ENCODE data around the gene ANKRD53. TPM values are rescaled to one million over a fixed set of nuclear protein-coding genes. Genes with fewer than 3 reads are reported as not detected.

ANKRD53 gene
- total and polyA plus RNA-seq, 2 donors (not counting 3 experiments of a cell fraction or from before 2014, with no cell fraction given): 1.3 to 1.4 TPM

- Histone ChIP-seq H3K4me1 (ENCODE audit: control insufficient read depth, extremely low read depth, insufficient read depth, low read length) (no peaks in the 10 kb centered on the region), H3K36me3 (ENCODE audit: control insufficient read depth in 2 of 2, extremely low read depth in 1 of 2, insufficient read depth in 2 of 2, low read length in 2 of 2) (no peaks in the 10 kb centered on the region), H4K20me1 (replicated peaks; ENCODE audit: control insufficient read depth, extremely low read depth, insufficient read depth, low read length) (no peaks in the 10 kb centered on the region), H3K27ac (ENCODE audit: insufficient read depth, low read depth, low read length) (no peak overlapping the region), H3K27me3 (ENCODE audit: control insufficient read depth in 2 of 2, insufficient read depth in 2 of 2, low read length in 2 of 2) (peaks cover 0 to 11% of the 10 kb centered on the region in 2 experiments), H3K9me3 (replicated peaks; ENCODE audit: control insufficient read depth, insufficient read depth, low read length) (no peaks in the 10 kb centered on the region), H3K9me1 (replicated peaks; ENCODE audit: control insufficient read depth, extremely low read depth, insufficient read depth, low read length) (no peaks in the 10 kb centered on the region), H3K9ac (replicated peaks; ENCODE audit: extremely low read depth, insufficient read depth, low read length) (no peak overlapping the region), H3K4me2 (ENCODE audit: insufficient read depth, low read length) (no peak overlapping the region), H3K79me2 (ENCODE audit: control insufficient read depth, insufficient read depth, low read length) (no peaks in the 10 kb centered on the region), H2AFZ (ENCODE audit: low read depth, low read length) (no peak overlapping the region), H3K4me3 (replicated peaks in 1 of 3; ENCODE audit: insufficient read depth in 1 of 3, low read depth in 1 of 3, low read length in 3 of 3) (no peak overlapping the region)
- DNase-seq (ENCODE audit: low read depth, low spot score) (no peak), FAIRE-seq (no peak)
- ChIA-PET CTCF (interaction anchor here (1.2 to 4.8 kb wide), 4 partner anchors 9 to 67 kb away, joined by 3 to 29 read pairs (median 4); no protein-coding TSS in a partner anchor), POLR2A (no interaction called here)
- BruUV-seq (replicated peaks): no TSS peak
- intact Hi-C loops (cut with micrococcal nuclease): no loop called here
- TF ChIP-seq POLR2AphosphoS5 (IDR thresholded peaks at IDR 0.05; ENCODE audit: insufficient read depth, low read depth, low read length) (no peak), EZH2 (IDR thresholded peaks at IDR 0.05; ENCODE audit: borderline replicate concordance, low read depth, low read length, severe bottlenecking) (no peak), CTCF (IDR thresholded peaks at IDR 0.05; ENCODE audit: extremely low read depth in 1 of 2, insufficient read depth in 1 of 2, low read depth in 1 of 2, low read length in 2 of 2) (no peak), POLR2A (IDR thresholded peaks at IDR 0.05; ENCODE audit: low read depth, low read length) (no peak), MAX (IDR thresholded peaks at IDR 0.05; ENCODE audit: insufficient read depth, insufficient read length) (no peak), FOS (IDR thresholded peaks at IDR 0.05; ENCODE audit: borderline replicate concordance, insufficient read depth, low read length) (no peak), JUN (IDR thresholded peaks at IDR 0.05; ENCODE audit: borderline replicate concordance, insufficient read depth, insufficient read length, low read depth) (no peak), GATA2 (IDR thresholded peaks at IDR 0.05; ENCODE audit: insufficient read depth, insufficient read length, low read depth, low read length) (no peak), MYC (IDR thresholded peaks at IDR 0.05; ENCODE audit: low read depth, low read length) (no peak)
- dilution Hi-C loops (cut with MboI; ENCODE audit: extremely low pct_ligation_motif_present, low sequenced_read_pairs): no loop called here
Measured at GRCh38 chr2:70938586-70938950, 39.9 kb upstream of the ANKRD53 start.

All from endothelial cell of umbilical vein (primary cell).